SK-N-MC (cell line): ENCODE measurements around the gene LYPD3.

Source experiments
- EZH2 ChIP-seq: fragments of 200-600 bp; sonication (generic); IDR thresholded peaks from one replicate; pipeline ENCODE4 v1.6.1; 2017; ENCODE audit warnings: antibody characterized with exemption
- POLR2AphosphoS5 ChIP-seq: IDR thresholded peaks from 2 replicates; pipeline ENCODE4 v1.6.1; 2012; ENCODE audit warnings: mild to moderate bottlenecking, low read depth, low read length, borderline replicate concordance

DNA sequence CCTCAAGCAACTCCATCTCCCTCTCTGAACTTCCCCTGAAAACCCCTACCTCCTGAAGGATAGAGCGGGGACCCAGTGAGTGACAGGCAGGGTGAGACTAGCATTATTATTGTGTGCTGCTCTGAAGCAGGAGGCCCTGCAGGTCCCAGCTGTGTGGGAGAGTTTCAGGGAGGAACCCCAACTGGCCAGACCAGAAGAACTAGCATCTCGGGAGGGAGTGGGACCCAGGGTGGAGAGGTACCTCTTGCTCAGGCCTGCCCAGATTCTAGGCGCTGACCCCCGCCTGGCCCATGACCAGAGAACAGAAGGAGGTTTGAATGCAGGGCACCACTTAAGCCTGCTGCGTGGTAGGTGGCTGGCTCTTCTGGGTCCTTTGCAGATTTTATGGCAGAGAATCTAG, 5.7 kb upstream of the LYPD3 start:
- TF ChIP-seq POLR2AphosphoS5 (no peak), EZH2 (no peak)
